CD14-positive monocyte (primary cell): ENCODE results near the gene ACOT11. TPM values are rescaled to one million over a fixed set of nuclear protein-coding genes. Genes with fewer than 3 reads are reported as not detected.
A peak's percentile ranks its signal among the peaks of the same experiment; 100 is the strongest.

Experiments used
- DNase-seq, 3 donors: peaks; one replicate each; pipeline ENCODE4 v3.0.0-alpha.2; 2011 to 2022
- H2AFZ ChIP-seq: 2 replicates; pipeline ENCODE4 v1.6.0; 2012; ENCODE audit warnings: mild to moderate bottlenecking, low read depth, low read length, inconsistent platforms; ENCODE audit not compliant: insufficient read depth, poor library complexity, severe bottlenecking
- H3K27ac ChIP-seq, 2 donors: 1 replicate in 1 of 2; 2 replicates in 1 of 2; pipeline ENCODE4 v1.5.1; 2012 to 2013; ENCODE audit warnings: low read length in 2 of 2, control low read depth in 1 of 2, inconsistent platforms in 1 of 2, low read depth in 1 of 2, mild to moderate bottlenecking in 1 of 2
- H3K27me3 ChIP-seq, 2 donors: one replicate each; pipeline versions ENCODE4 v1.6.0 to v1.6.1; 2011 to 2013; ENCODE audit warnings: low read length in 2 of 2; ENCODE audit not compliant: control insufficient read depth in 2 of 2, insufficient read depth in 2 of 2
- H3K36me3 ChIP-seq, 2 donors: replicated peaks in 1 of 2; 1 replicate in 1 of 2; 2 replicates in 1 of 2; pipeline versions ENCODE4 v1.5.1 to v1.6.1; 2012 to 2013; ENCODE audit warnings: low read length in 2 of 2, control low read depth in 1 of 2, inconsistent platforms in 1 of 2, mild to moderate bottlenecking in 1 of 2; ENCODE audit not compliant: insufficient read depth in 2 of 2, control insufficient read depth in 1 of 2
- H3K4me1 ChIP-seq, 2 donors: 1 replicate in 1 of 2; 2 replicates in 1 of 2; pipeline versions ENCODE4 v1.5.1 to v1.6.1; 2012 to 2013; ENCODE audit warnings: low read length in 2 of 2, control low read depth in 1 of 2, inconsistent platforms in 1 of 2, mild to moderate bottlenecking in 1 of 2, moderate library complexity in 1 of 2; ENCODE audit not compliant: insufficient read depth in 2 of 2, control insufficient read depth in 1 of 2
- H3K4me2 ChIP-seq: replicated peaks from 2 replicates; pipeline ENCODE3; 2012; ENCODE audit warnings: low read length, moderate library complexity, mild to moderate bottlenecking; ENCODE audit not compliant: poor library complexity, severe bottlenecking; ENCODE audit errors: extremely low read depth
- H3K4me3 ChIP-seq, 3 experiments: fragments of 200-600 bp in 1 of 3; sonication (generic) in 1 of 3; replicated peaks in 1 of 3; 1 replicate in 2 of 3; 2 replicates in 1 of 3; pipeline ENCODE4 v1.5.1; 2011 to 2013; ENCODE audit warnings: low read length in 3 of 3, mild to moderate bottlenecking in 3 of 3, control low read depth in 2 of 3, low read depth in 2 of 3, inconsistent platforms in 1 of 3, moderate library complexity in 1 of 3
- H3K79me2 ChIP-seq: 2 replicates; pipeline ENCODE4 v1.6.0; 2012; ENCODE audit warnings: mild to moderate bottlenecking, control low read depth, inconsistent platforms, low read length, moderate library complexity; ENCODE audit not compliant: insufficient read depth
- H3K9ac ChIP-seq: 2 replicates; pipeline ENCODE4 v1.6.0; 2017; ENCODE audit warnings: low read length, mild to moderate bottlenecking; ENCODE audit not compliant: insufficient read depth, poor library complexity, severe bottlenecking
- H3K9me3 ChIP-seq, 2 donors: replicated peaks in 1 of 2; 1 replicate in 1 of 2; 2 replicates in 1 of 2; pipeline versions ENCODE4 v1.5.1 to v1.6.1; 2012 to 2013; ENCODE audit warnings: low read length in 2 of 2, control low read depth in 1 of 2; ENCODE audit not compliant: control insufficient read depth in 1 of 2, insufficient read depth in 1 of 2
- H4K20me1 ChIP-seq: 2 replicates; pipeline ENCODE4 v1.6.0; 2012; ENCODE audit warnings: mild to moderate bottlenecking, low read length, control low read depth, moderate library complexity; ENCODE audit not compliant: insufficient read depth
- H3K27ac Mint-ChIP-seq, 7 donors: one replicate each; pipeline ENCODE4 v1.8.0; 2020; ENCODE audit warnings: mild to moderate bottlenecking in 7 of 7, mixed read lengths in 7 of 7, moderate library complexity in 6 of 7, inconsistent platforms in 2 of 7
- H3K27me3 Mint-ChIP-seq, 3 donors: one replicate each; pipeline ENCODE4 v1.8.0; 2021 to 2022; ENCODE audit warnings: low read depth in 3 of 3, mild to moderate bottlenecking in 3 of 3, mixed read lengths in 3 of 3, moderate library complexity in 3 of 3, inconsistent platforms in 1 of 3
- H3K36me3 Mint-ChIP-seq, 2 donors: one replicate each; pipeline ENCODE4 v1.8.0; 2020; ENCODE audit warnings: mixed read lengths in 2 of 2, inconsistent platforms in 1 of 2, mild to moderate bottlenecking in 1 of 2
- H3K4me1 Mint-ChIP-seq: one replicate; pipeline ENCODE4 v1.8.0; 2020; ENCODE audit warnings: mild to moderate bottlenecking, mixed read lengths
- H3K4me3 Mint-ChIP-seq, 2 donors: one replicate each; pipeline ENCODE4 v1.8.0; 2020; ENCODE audit warnings: mild to moderate bottlenecking in 2 of 2, mixed read lengths in 2 of 2, moderate library complexity in 1 of 2
- H3K9me3 Mint-ChIP-seq, 7 donors: one replicate each; pipeline ENCODE4 v1.8.0; 2020 to 2022; ENCODE audit warnings: mixed read lengths in 7 of 7, mild to moderate bottlenecking in 6 of 7, moderate library complexity in 6 of 7, inconsistent platforms in 2 of 7
- CTCF ChIP-seq: fragments of 200-600 bp; IDR thresholded peaks from one replicate; pipeline ENCODE4 v1.8.0; 2022; ENCODE audit warnings: antibody characterized with exemption, mild to moderate bottlenecking
- WGBS: methylation state at CpG from one replicate; pipeline ENCODE4 v1.1.5; 2013; ENCODE audit warnings: missing lambda C conversion rate; ENCODE audit not compliant: insufficient coverage; 5-methylcytosine and 5-hydroxymethylcytosine counted together
- intact Hi-C, 2 donors: fragments of 100-400 bp; cut with micrococcal nuclease; formaldehyde crosslinking; loops; one replicate each; pipeline versions ENCODE4 v1.15.0 to v1.15.1; 2023
- polyA plus RNA-seq, 3 donors: library from polyadenylated mRNA; depleted of rRNA in 1 of 3; unstranded in 2 of 3; stranded (reverse) in 1 of 3; fragments of 300-500 nt in 2 of 3; fragments of >200 nt in 1 of 3; fragmentation: Illumina TruSeq in 2 of 3; gene quantifications; 1 replicate in 2 of 3; 2 replicates in 1 of 3; pipeline ENCODE4 v1.2.3, GENCODE V29; 2012 to 2021

The ACOT11 gene
- polyA plus RNA-seq, 3 donors = 0.18 to 2.1 (median 0.79) TPM

- H3K36me3 Mint-ChIP-seq = peaks cover 3 to 23% of the 10 kb centered on the region in 2 donors
- intact Hi-C loops = no loop called here
- no peaks in the 10 kb centered on the region for H3K4me1 ChIP-seq
- H3K27me3 Mint-ChIP-seq = no peaks in the 10 kb centered on the region
- no peaks in the 10 kb centered on the region for H4K20me1 ChIP-seq
- H3K4me1 Mint-ChIP-seq = peaks cover 2% of the 10 kb centered on the region
- 95% methylated on average over 4 of the region's 9 CpGs for WGBS
- H3K9me3 Mint-ChIP-seq = no peaks in the 10 kb centered on the region
- H3K27ac Mint-ChIP-seq = peak overlapping the region in 1 of 7 donors; percentile 77
- TF ChIP-seq CTCF = no peak
- no peak overlapping the region for H3K27ac ChIP-seq
- peaks cover 0 to 2% of the 10 kb centered on the region in 2 donors for H3K36me3 ChIP-seq
- no peaks in the 10 kb centered on the region for H3K9me3 ChIP-seq
- H3K27me3 ChIP-seq = no peaks in the 10 kb centered on the region
- no peak overlapping the region for H3K4me3 Mint-ChIP-seq
- DNase-seq = no peak
- H3K9ac ChIP-seq = no peak overlapping the region
- no peak overlapping the region for H3K4me2 ChIP-seq
- H3K79me2 ChIP-seq = no peaks in the 10 kb centered on the region
- no peak overlapping the region for H2AFZ ChIP-seq
- no peak overlapping the region for H3K4me3 ChIP-seq
These were observed 58.3 kb downstream of the ACOT11 start for GRCh38 chr1:54606096-54606989.

DNA sequence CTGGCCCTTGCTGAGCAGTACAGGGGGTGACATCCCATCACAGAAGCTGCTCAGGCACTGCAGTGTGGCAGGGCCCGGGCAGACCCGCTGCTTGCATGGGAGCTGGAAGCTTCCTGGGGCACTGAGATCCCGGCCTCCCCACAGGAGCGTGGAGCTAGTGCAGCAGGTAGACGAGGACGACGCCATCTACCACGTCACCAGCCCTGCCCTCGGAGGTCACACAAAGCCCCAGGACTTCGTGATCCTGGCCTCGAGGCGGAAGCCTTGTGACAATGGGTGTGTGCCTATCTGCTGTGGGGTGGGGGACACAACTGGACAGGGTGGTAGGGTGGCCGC is 58.9 kb downstream of the ACOT11 start:
- no peaks in the 10 kb centered on the region for H4K20me1 ChIP-seq
- no peaks in the 10 kb centered on the region for H3K4me1 ChIP-seq
- peaks cover 0 to 2% of the 10 kb centered on the region in 2 donors for H3K36me3 ChIP-seq
- no peaks in the 10 kb centered on the region for H3K9me3 Mint-ChIP-seq
- H3K27me3 Mint-ChIP-seq = no peaks in the 10 kb centered on the region
- H3K27ac Mint-ChIP-seq = peak overlapping the region in 1 of 7 donors; percentile 53
- intact Hi-C loops = no loop called here
- no peaks in the 10 kb centered on the region for H3K79me2 ChIP-seq
- no peak overlapping the region for H3K4me3 ChIP-seq
- no peak overlapping the region for H3K4me2 ChIP-seq
- no peak for TF ChIP-seq CTCF
- H3K36me3 Mint-ChIP-seq = peaks cover 3 to 23% of the 10 kb centered on the region in 2 donors
- no peak overlapping the region for H2AFZ ChIP-seq
- H3K9ac ChIP-seq = no peak overlapping the region
- H3K9me3 ChIP-seq = no peaks in the 10 kb centered on the region
- DNase-seq = no peak
- H3K27me3 ChIP-seq = no peaks in the 10 kb centered on the region
- peaks cover 2% of the 10 kb centered on the region for H3K4me1 Mint-ChIP-seq
- H3K27ac ChIP-seq = no peak overlapping the region
- no peak overlapping the region for H3K4me3 Mint-ChIP-seq
- 100% methylated on average over 5 of the region's 13 CpGs for WGBS
